Measurements from ENCODE around the gene GRB10. TPM values are rescaled to one million over a fixed set of nuclear protein-coding genes. Genes with fewer than 3 reads are reported as not detected.
A peak's percentile ranks its signal among the peaks of the same experiment; 100 is the strongest.

The GRB10 gene
- total and polyA plus RNA-seq, 4 donors, result 10.7 to 53.1 (median 17.5) TPM

GRCh38 chr7:50724526-50725520 lies 57.9 kb downstream of the GRB10 start:
- no peak for DNase-seq (ENCODE audit: low spot score)
- Histone ChIP-seq H3K4me3 (ENCODE audit: low read depth in 1 of 3, low read length in 3 of 3) (no peak overlapping the region), H3K36me3 (ENCODE audit: control insufficient read depth in 4 of 4, insufficient read depth in 3 of 4, low read depth in 1 of 4, low read length in 3 of 4) (peaks cover 0 to 5% (median 0%) of the 10 kb centered on the region in 4 donors), H3K27ac (ENCODE audit: low read depth in 1 of 2, low read length in 2 of 2) (peak overlapping the region; percentile 27 to 42), H3K9ac (ENCODE audit: low read depth in 1 of 2, low read length in 2 of 2) (no peak overlapping the region), H3K4me1 (ENCODE audit: control insufficient read depth in 4 of 4, insufficient read depth in 4 of 4, low read length in 3 of 4) (peaks cover 14 to 42% (median 29%) of the 10 kb centered on the region in 4 donors), H3K9me3 (ENCODE audit: control insufficient read depth in 4 of 4, low read length in 3 of 4) (no peaks in the 10 kb centered on the region), H3K27me3 (ENCODE audit: control insufficient read depth in 4 of 4, insufficient read depth in 4 of 4, low read length in 3 of 4) (no peaks in the 10 kb centered on the region)
- TF ChIP-seq TAF1 (conservative IDR thresholded peaks at IDR 0.05), result no peak
- no peak for TF ChIP-seq RXRA (IDR thresholded peaks at IDR 0.05)
- no peak for TF ChIP-seq ATF3 (IDR thresholded peaks at IDR 0.05)
- WGBS, result 86% methylated on average over 18 of the region's 18 CpGs

- peaks cover 0 to 5% (median 0%) of the 10 kb centered on the region in 4 donors for H3K36me3 ChIP-seq (ENCODE audit: control insufficient read depth in 4 of 4, insufficient read depth in 3 of 4, low read depth in 1 of 4, low read length in 3 of 4)
- no peaks in the 10 kb centered on the region for H3K27me3 ChIP-seq (ENCODE audit: control insufficient read depth in 4 of 4, insufficient read depth in 4 of 4, low read length in 3 of 4)
- no peak overlapping the region for H3K9ac ChIP-seq (ENCODE audit: low read depth in 1 of 2, low read length in 2 of 2)
- no peaks in the 10 kb centered on the region for H3K9me3 ChIP-seq (ENCODE audit: control insufficient read depth in 4 of 4, low read length in 3 of 4)
- whole genome bisulfite sequencing, result 93% methylated on average over 9 of the region's 9 CpGs
- DNase-seq (ENCODE audit: low spot score), result no peak
- no peak for TF ChIP-seq EGR1 (IDR thresholded peaks at IDR 0.05; ENCODE audit: low read depth in 2 of 2)
- no peak for TF ChIP-seq JUND (IDR thresholded peaks at IDR 0.05)
- no peak for TF ChIP-seq NR2F2 (IDR thresholded peaks at IDR 0.05)
- no peak for TF ChIP-seq HNF4G (IDR thresholded peaks at IDR 0.05)
- TF ChIP-seq ATF3 (IDR thresholded peaks at IDR 0.05), result no peak
- TF ChIP-seq RAD21 (IDR thresholded peaks at IDR 0.05), result no peak
- no peak for TF ChIP-seq FOXA2 (IDR thresholded peaks at IDR 0.05)
- TF ChIP-seq FOXA1 (IDR thresholded peaks at IDR 0.05), result no peak
- TF ChIP-seq GABPA (IDR thresholded peaks at IDR 0.05 in 1 of 2, conservative IDR thresholded peaks at IDR 0.05 in 1 of 2), result no peak
- TF ChIP-seq TAF1 (conservative IDR thresholded peaks at IDR 0.05), result no peak
- no peak for TF ChIP-seq MAX (IDR thresholded peaks at IDR 0.05)
- H3K4me1 ChIP-seq (ENCODE audit: control insufficient read depth in 4 of 4, insufficient read depth in 4 of 4, low read length in 3 of 4), result peaks cover 11 to 45% (median 33%) of the 10 kb centered on the region in 4 donors
- no peak overlapping the region for H3K27ac ChIP-seq (ENCODE audit: low read depth in 1 of 2, low read length in 2 of 2)
- no peak overlapping the region for H3K4me3 ChIP-seq (ENCODE audit: low read depth in 1 of 3, low read length in 3 of 3)
Observed at GRCh38 chr7:50723888-50724287, 58.8 kb downstream of the GRB10 start.

GRCh38 chr7:50723173-50723572 lies 59.5 kb downstream of the GRB10 start:
- Histone ChIP-seq H3K4me3 (ENCODE audit: low read depth in 1 of 3, low read length in 3 of 3) (no peak overlapping the region), H3K9me3 (ENCODE audit: control insufficient read depth in 4 of 4, low read length in 3 of 4) (no peaks in the 10 kb centered on the region), H3K27me3 (ENCODE audit: control insufficient read depth in 4 of 4, insufficient read depth in 4 of 4, low read length in 3 of 4) (no peaks in the 10 kb centered on the region), H3K36me3 (ENCODE audit: control insufficient read depth in 4 of 4, insufficient read depth in 3 of 4, low read depth in 1 of 4, low read length in 3 of 4) (peaks cover 0 to 5% (median 0%) of the 10 kb centered on the region in 4 donors), H3K4me1 (ENCODE audit: control insufficient read depth in 4 of 4, insufficient read depth in 4 of 4, low read length in 3 of 4) (peaks cover 9 to 45% (median 30%) of the 10 kb centered on the region in 4 donors), H3K9ac (ENCODE audit: low read depth in 1 of 2, low read length in 2 of 2) (no peak overlapping the region), H3K27ac (ENCODE audit: low read depth in 1 of 2, low read length in 2 of 2) (no peak overlapping the region)
- TF ChIP-seq YY1 (IDR thresholded peaks at IDR 0.05) (no peak), HNF4G (IDR thresholded peaks at IDR 0.05) (no peak)
- DNase-seq (ENCODE audit: low spot score), result no peak
- 90% methylated on average over 4 of the region's 4 CpGs for WGBS
